ENCODE data around the gene CFAP46. TPM values are rescaled to one million over a fixed set of nuclear protein-coding genes. Genes with fewer than 3 reads are reported as not detected.

CFAP46 gene
- total and polyA plus RNA-seq, 8 donors, result 1.2 to 5.2 (median 3.5) TPM

GRCh38 chr10:132943791-132944404 lies 1.5 kb upstream of the CFAP46 start:
- intact Hi-C loops (cut with DNase I), result loop anchor here in 1 of 2 donors (10.0 kb wide), 1 partner anchor 181 kb away; no protein-coding TSS in a partner anchor
- Histone ChIP-seq H3K27me3 (peaks cover 19 to 73% of the 10 kb centered on the region in 2 donors), H3K4me3 (no peak overlapping the region)

GRCh38 chr10:132943058-132943790 lies 854 bp upstream of the CFAP46 start:
- ATAC-seq (no peak), DNase-seq (no peak)
- Histone ChIP-seq H3K27ac (no peak overlapping the region), H3K27me3 (peaks cover 19 to 80% of the 10 kb centered on the region in 2 donors), H3K4me1 (peaks cover 3 to 12% of the 10 kb centered on the region in 2 donors), H3K36me3 (no peaks in the 10 kb centered on the region), H3K9me3 (no peaks in the 10 kb centered on the region), H3K4me3 (peak overlapping the region in 1 of 2 donors; percentile 42)
- intact Hi-C loops (cut with DNase I), result loop anchor here in 1 of 2 donors (10.0 kb wide), 1 partner anchor 182 kb away; no protein-coding TSS in a partner anchor
- no peak for TF ChIP-seq CTCF (IDR thresholded peaks at IDR 0.05)

More at GRCh38 chr10:132943791-132944404, 1.5 kb upstream of the CFAP46 start:
- no peak overlapping the region for H3K27ac ChIP-seq
- DNase-seq (no peak), ATAC-seq (no peak)
- no peak for TF ChIP-seq CTCF (IDR thresholded peaks at IDR 0.05)
- H3K36me3 ChIP-seq, result no peaks in the 10 kb centered on the region
- H3K4me1 ChIP-seq, result peaks cover 3 to 12% of the 10 kb centered on the region in 2 donors
- H3K9me3 ChIP-seq, result no peaks in the 10 kb centered on the region

- Histone ChIP-seq H3K27ac (no peak overlapping the region), H3K36me3 (no peaks in the 10 kb centered on the region), H3K9me3 (no peaks in the 10 kb centered on the region), H3K4me1 (peaks cover 3 to 12% of the 10 kb centered on the region in 2 donors), H3K4me3 (no peak overlapping the region), H3K27me3 (peaks cover 19 to 90% of the 10 kb centered on the region in 2 donors)
- DNase-seq (peak in 1 of 4 donors; percentile 48), ATAC-seq (no peak)
- intact Hi-C loops (cut with DNase I), result loop anchor here in 1 of 2 donors (10.0 kb wide), 1 partner anchor 183 kb away; no protein-coding TSS in a partner anchor
- TF ChIP-seq CTCF (IDR thresholded peaks at IDR 0.05), result no peak
Observed at GRCh38 chr10:132941640-132942051, 724 bp downstream of the CFAP46 start.

GRCh38 chr10:132940791-132941465 lies 1.4 kb downstream of the CFAP46 start:
- intact Hi-C loops (cut with DNase I), result loop anchor here in 1 of 2 donors (10.0 kb wide), 1 partner anchor 184 kb away; no protein-coding TSS in a partner anchor
- peak in 1 of 4 donors; percentile 69 for DNase-seq
- H3K27me3 ChIP-seq, result peaks cover 19 to 87% of the 10 kb centered on the region in 2 donors

More at GRCh38 chr10:132940791-132941465, 1.4 kb downstream of the CFAP46 start:
- no peak overlapping the region for H3K4me3 ChIP-seq
- peaks cover 3 to 12% of the 10 kb centered on the region in 2 donors for H3K4me1 ChIP-seq
- no peak for TF ChIP-seq CTCF (IDR thresholded peaks at IDR 0.05)
- H3K36me3 ChIP-seq, result no peaks in the 10 kb centered on the region
- H3K27ac ChIP-seq, result no peak overlapping the region
- no peak for ATAC-seq
- no peaks in the 10 kb centered on the region for H3K9me3 ChIP-seq

Data from left lung (tissue), 10 donors.